SJCRH30 (cell line): ENCODE measurements around the gene LHFPL2. TPM values are rescaled to one million over a fixed set of nuclear protein-coding genes. Genes with fewer than 3 reads are reported as not detected.
A peak's percentile ranks its signal among the peaks of the same experiment; 100 is the strongest.

Experiments
- DNase-seq, 2 experiments: peaks; one replicate each; pipeline ENCODE4 v3.0.0-alpha.2; 2015 to 2020
- H3K27ac ChIP-seq: fragments of 250-450 bp; sonication (Bioruptor Pico); 2 replicates; pipeline ENCODE4 v1.5.1; 2020; ENCODE audit warnings: mild to moderate bottlenecking, moderate library complexity
- H3K27me3 ChIP-seq: fragments of 250-450 bp; sonication (Bioruptor Pico); 2 replicates; pipeline ENCODE4 v1.5.1; 2020; ENCODE audit warnings: mild to moderate bottlenecking, moderate library complexity
- H3K36me3 ChIP-seq: fragments of 250-450 bp; sonication (Bioruptor Pico); 2 replicates; pipeline ENCODE4 v1.5.1; 2020; ENCODE audit warnings: mild to moderate bottlenecking, moderate library complexity
- H3K4me1 ChIP-seq: fragments of 250-450 bp; sonication (Bioruptor Pico); 2 replicates; pipeline ENCODE4 v1.5.1; 2020; ENCODE audit warnings: mild to moderate bottlenecking, moderate library complexity
- H3K4me3 ChIP-seq: fragments of 250-450 bp; sonication (Bioruptor Pico); 2 replicates; pipeline ENCODE4 v1.5.1; 2020; ENCODE audit warnings: mild to moderate bottlenecking, moderate library complexity
- H3K9me3 ChIP-seq: fragments of 250-450 bp; sonication (Bioruptor Pico); replicated peaks from 2 replicates; pipeline ENCODE4 v1.5.1; 2020; ENCODE audit warnings: mild to moderate bottlenecking, moderate library complexity
- total RNA-seq: library from RNA; depleted of rRNA; stranded (reverse); fragments of >200 nt; shearing (Covaris generic); gene quantifications from 2 replicates; pipeline ENCODE4 v1.2.3, GENCODE V29; 2014

Gene LHFPL2
- total RNA-seq, 1 experiment from 2014 or later, result 21.7 TPM

DNA sequence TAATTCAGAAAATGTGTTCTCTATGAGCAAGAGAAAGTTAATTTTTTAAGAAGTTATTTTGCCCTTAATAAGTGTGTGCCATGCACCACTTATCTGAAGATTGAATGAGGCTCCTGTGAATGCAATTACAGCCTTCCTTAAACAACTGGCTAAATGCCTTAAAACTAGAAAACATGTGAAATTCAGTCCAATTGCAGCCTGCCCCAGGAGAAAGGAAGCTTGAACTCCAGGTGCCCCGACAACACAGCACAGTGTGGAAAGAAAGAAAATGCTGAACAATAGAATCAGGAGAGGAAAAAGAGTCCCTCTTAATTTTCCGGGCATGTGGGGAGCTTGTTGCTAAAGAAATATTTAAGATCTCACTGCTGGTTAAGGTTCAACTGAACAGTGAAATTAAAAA is 8.8 kb downstream of the LHFPL2 start:
- no peak overlapping the region for H3K4me3 ChIP-seq
- DNase-seq, result no peak
- H3K27ac ChIP-seq, result no peak overlapping the region
- no peaks in the 10 kb centered on the region for H3K9me3 ChIP-seq
- H3K36me3 ChIP-seq, result 0 out of 2 replicates have a peak, but pooled peaks cover 2% of the 10 kb centered on the region
- peaks cover 22% of the 10 kb centered on the region for H3K4me1 ChIP-seq
- no peaks in the 10 kb centered on the region for H3K27me3 ChIP-seq

DNA sequence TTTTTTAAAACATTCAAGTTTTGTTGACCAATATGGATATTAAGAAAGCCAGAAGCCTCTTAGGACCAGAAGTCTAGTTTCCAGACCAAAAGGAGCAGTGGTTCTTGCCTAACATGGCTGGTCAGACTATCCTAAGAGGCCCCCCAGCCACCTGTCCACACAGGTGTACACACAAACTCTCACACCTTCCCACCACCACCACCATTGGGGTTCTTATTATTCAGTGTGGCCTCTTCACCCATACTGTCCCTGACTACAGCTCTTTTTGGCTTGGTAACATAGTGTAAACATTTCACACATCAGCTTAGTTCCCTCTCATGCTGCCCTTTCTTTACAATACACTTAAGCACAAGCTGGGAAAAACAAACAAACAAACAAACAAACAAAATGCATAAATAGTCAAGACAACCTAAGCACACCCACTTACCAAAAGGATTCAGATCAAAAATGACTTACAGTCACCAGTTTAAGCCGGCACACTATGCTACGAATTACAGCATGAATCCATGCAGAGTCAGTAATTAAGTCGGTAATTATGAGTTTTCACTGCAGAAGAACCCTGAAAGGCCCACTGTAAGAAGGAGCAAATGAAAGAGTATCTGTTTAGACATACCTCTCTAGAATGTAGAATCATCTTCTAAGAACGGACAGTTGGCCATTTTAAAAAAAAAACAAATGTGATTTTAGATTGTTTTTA is 9.5 kb downstream of the LHFPL2 start:
- H3K27ac ChIP-seq, result no peak overlapping the region
- DNase-seq, result no peak

DNA sequence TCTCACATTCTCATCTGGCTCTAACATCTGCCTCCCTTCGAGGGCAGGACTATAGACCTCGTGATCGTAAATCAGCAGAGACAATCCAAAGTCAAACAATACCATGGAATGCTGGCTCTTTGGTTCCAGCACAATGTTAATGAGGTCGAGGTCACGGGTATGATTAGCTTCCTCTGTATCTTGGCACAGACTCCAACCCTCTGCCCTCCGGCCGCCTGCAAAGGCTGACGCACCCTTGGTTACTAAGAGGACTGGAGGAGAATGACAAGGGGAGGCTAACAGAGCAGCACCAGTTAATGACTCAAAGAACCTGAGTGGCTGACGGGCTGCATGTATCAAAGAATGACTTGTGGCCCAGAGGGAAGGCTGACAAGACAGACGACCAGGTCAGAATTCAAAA is 10.1 kb downstream of the LHFPL2 start:
- Histone ChIP-seq H3K36me3 (0 out of 2 replicates have a peak, but pooled peaks cover 2% of the 10 kb centered on the region), H3K27ac (peak overlapping the region; percentile 15; the same call in 1 of the 2 replicates)
- peak; percentile 76 to 77 for DNase-seq

More for the DNA sequence above, 9.5 kb downstream of the LHFPL2 start:
- 0 out of 2 replicates have a peak, but pooled peaks cover 2% of the 10 kb centered on the region for H3K36me3 ChIP-seq
- H3K4me3 ChIP-seq, result no peak overlapping the region
- no peaks in the 10 kb centered on the region for H3K27me3 ChIP-seq
- no peaks in the 10 kb centered on the region for H3K9me3 ChIP-seq
- peaks cover 22% of the 10 kb centered on the region for H3K4me1 ChIP-seq

DNA sequence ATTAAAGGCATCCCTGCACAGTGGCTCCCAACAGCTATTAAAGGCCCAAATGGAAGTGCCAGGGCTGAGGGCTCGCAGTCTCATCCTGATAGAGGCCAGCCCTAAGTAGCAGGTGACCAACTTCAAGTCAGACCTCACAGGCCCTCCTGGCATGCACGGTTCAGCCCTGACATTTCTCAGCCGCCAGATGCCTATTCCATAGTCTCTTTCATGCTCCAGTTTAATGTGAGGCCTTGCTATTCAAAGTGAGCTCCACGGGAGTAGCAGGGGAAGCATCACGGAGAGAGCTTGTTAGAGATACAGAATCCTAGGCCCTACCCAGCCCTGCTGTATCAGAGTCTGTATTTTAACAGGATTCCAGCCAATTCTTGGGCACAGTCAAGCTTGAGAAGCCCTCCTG is 11.1 kb downstream of the LHFPL2 start:
- H3K27me3 ChIP-seq, result no peaks in the 10 kb centered on the region
- H3K4me3 ChIP-seq, result no peak overlapping the region
- no peaks in the 10 kb centered on the region for H3K9me3 ChIP-seq
- H3K36me3 ChIP-seq, result 0 out of 2 replicates have a peak, but pooled peaks cover 2% of the 10 kb centered on the region
- H3K27ac ChIP-seq, result no peak overlapping the region; the same call in 1 of the 2 replicates
- peaks cover 26% of the 10 kb centered on the region for H3K4me1 ChIP-seq
- no peak for DNase-seq

More for the DNA sequence above, 10.1 kb downstream of the LHFPL2 start:
- Histone ChIP-seq H3K9me3 (no peaks in the 10 kb centered on the region), H3K27me3 (no peaks in the 10 kb centered on the region), H3K4me3 (no peak overlapping the region), H3K4me1 (peaks cover 26% of the 10 kb centered on the region)

DNA sequence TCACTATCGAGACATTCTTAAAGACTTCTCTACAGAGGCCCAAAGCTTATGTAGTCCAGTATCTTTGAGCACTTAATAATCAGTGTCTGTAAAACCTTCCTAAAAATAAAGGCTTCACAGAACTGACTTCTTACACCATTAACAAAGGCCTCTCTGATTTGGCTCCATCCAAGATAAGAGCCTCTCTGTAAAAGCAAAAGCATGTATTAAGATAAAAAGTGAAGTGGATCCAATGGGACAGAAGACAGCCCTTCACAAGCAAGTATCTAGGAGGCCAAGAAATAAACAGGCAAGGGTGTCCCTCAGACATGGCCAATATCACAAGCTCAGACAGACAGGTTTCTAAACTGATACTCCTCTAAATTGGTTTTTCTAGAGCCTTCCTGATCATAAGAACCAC is 11.9 kb downstream of the LHFPL2 start:
- Histone ChIP-seq H3K36me3 (peaks cover 7% of the 10 kb centered on the region; the same call in 1 of the 2 replicates), H3K4me1 (peaks cover 26% of the 10 kb centered on the region), H3K9me3 (no peaks in the 10 kb centered on the region), H3K27me3 (no peaks in the 10 kb centered on the region), H3K4me3 (no peak overlapping the region), H3K27ac (no peak overlapping the region)
- no peak for DNase-seq

DNA sequence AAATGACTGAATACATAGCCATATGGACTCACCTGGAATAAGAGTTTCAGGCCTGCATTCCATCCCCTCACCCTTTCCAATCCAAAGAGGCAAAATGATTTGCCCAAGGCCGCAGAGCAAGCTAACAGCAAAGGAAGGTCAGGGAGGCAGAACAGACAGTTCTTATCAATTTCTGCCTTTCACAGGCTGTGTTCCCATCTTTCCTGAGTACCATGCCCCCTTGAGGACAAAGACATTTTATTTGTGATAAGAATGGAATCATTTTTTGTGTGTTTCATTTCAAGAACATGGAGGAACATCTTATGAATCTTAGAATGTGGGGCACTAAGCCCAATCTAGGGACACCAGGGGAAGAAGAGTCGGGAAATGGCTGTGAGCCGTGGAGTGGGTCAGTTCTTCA is 13.9 kb downstream of the LHFPL2 start:
- H3K4me1 ChIP-seq, result peaks cover 18% of the 10 kb centered on the region
- H3K27me3 ChIP-seq, result no peaks in the 10 kb centered on the region
- peaks cover 16% of the 10 kb centered on the region for H3K36me3 ChIP-seq

DNA sequence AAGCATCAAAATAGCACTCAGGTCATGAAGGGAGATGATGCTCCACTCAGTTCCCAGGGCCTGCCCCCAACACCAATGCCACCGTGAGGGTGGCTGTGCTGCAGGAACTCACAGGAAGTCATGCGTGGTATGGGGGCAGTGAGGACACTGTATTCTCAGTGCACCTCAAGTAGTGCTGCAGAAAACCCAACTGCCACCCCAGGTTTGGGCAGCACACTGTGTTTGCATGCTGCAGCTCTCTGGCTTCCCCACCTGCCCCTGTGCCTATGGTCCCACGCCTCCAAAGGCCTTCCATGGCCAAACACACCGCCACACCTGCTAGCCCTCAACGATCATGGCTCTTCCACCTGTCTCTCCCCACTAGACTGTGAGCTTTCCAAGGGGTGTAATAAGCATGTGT is 14.3 kb downstream of the LHFPL2 start:
- H3K36me3 ChIP-seq, result peaks cover 16% of the 10 kb centered on the region

More for the DNA sequence above, 13.9 kb downstream of the LHFPL2 start:
- Histone ChIP-seq H3K27ac (no peak overlapping the region), H3K9me3 (no peaks in the 10 kb centered on the region), H3K4me3 (no peak overlapping the region)
- DNase-seq, result no peak

DNA sequence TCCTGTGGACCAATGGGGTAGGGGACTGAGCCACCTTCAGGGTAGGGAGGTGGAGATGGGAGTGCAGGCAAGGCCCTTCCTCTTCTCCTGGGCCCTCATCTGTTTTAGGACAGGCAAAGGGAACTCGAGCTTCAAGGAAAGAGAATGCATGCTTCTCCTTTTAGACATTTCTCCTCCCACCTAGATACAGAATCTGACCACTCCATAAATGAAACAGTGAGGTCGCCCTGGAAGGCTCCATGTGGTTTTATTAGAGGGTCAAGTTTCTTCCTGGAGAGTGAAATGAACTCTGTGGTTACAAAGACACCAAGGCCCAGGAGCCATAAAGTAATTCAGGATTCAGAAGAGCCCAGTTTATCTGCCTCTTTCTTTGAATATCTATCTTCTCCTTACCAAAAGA is 14.9 kb downstream of the LHFPL2 start:
- Histone ChIP-seq H3K36me3 (peaks cover 16% of the 10 kb centered on the region), H3K4me1 (peaks cover 14% of the 10 kb centered on the region), H3K27ac (no peak overlapping the region), H3K4me3 (no peak overlapping the region), H3K9me3 (no peaks in the 10 kb centered on the region), H3K27me3 (no peaks in the 10 kb centered on the region)
- DNase-seq, result peak in 1 of 2 experiments; percentile 52

More for the DNA sequence above, 14.3 kb downstream of the LHFPL2 start:
- Histone ChIP-seq H3K27ac (no peak overlapping the region), H3K4me3 (no peak overlapping the region), H3K4me1 (peaks cover 18% of the 10 kb centered on the region), H3K9me3 (no peaks in the 10 kb centered on the region), H3K27me3 (no peaks in the 10 kb centered on the region)
- DNase-seq, result no peak

DNA sequence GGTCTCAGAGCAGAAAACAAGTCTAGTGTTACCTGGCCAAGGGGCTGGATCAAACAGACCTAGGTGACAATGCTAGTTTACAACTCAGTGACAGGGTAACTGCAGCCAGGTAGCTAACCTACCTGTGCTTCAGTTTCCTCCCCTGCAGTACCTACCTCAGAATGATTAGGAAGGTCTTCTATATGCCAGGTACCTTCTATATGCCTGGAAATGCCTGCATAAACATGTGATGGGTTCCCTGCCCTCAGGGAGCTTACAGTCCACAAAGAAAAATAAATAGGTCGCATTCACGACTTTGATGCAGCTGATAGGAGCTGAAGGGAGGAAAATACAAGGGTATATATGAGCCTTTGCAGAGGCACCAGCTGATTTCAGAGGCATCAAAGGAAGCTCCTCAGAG is 16.1 kb downstream of the LHFPL2 start:
- no peaks in the 10 kb centered on the region for H3K9me3 ChIP-seq
- H3K4me3 ChIP-seq, result no peak overlapping the region
- no peaks in the 10 kb centered on the region for H3K27me3 ChIP-seq
- H3K27ac ChIP-seq, result no peak overlapping the region
- H3K36me3 ChIP-seq, result peaks cover 16% of the 10 kb centered on the region
- no peak for DNase-seq
- peaks cover 16% of the 10 kb centered on the region for H3K4me1 ChIP-seq

DNA sequence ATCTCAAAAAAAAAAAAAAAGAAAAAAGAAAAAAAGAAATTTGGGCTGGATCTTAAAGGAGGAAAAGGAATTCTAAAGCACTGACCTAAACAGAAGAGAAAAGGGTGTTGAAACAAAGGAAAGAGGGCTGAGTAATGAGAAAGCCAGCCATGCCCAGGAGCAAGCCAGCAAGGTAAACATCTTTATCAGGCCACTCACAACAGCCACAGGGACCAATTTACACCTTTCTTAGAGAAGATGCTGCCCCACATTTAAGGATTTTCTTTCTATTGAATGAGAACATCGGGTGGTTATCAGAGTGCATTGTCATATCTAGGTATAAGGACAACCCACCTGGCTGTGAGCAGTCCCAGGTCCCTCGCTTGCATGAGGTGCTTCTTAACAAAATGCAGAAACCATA is 16.6 kb downstream of the LHFPL2 start:
- Histone ChIP-seq H3K27ac (no peak overlapping the region), H3K4me3 (no peak overlapping the region), H3K27me3 (no peaks in the 10 kb centered on the region), H3K36me3 (peaks cover 16% of the 10 kb centered on the region), H3K4me1 (peaks cover 18% of the 10 kb centered on the region), H3K9me3 (no peaks in the 10 kb centered on the region)
- no peak for DNase-seq

DNA sequence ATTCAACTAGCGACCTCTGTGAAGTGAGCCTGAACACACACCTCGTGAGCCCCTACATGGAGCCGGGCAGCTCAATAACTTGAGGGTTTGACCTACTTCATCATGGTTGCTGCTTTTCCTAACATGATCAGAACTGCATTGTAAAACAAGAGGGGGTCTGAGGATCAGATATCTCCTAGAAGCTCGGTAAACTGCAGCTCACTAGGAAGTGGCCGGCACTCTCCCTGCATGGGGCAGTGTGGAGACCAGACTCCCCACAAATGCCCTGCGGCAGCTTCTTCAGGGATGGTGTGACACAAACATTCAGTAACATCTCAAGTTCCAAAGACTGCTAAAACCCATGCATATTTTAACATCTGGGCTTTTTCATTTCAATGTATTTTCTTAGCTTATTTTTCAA is 18.5 kb downstream of the LHFPL2 start:
- peaks cover 21% of the 10 kb centered on the region for H3K36me3 ChIP-seq
- H3K4me3 ChIP-seq, result no peak overlapping the region
- no peak overlapping the region for H3K27ac ChIP-seq
- H3K27me3 ChIP-seq, result no peaks in the 10 kb centered on the region
- no peak for DNase-seq
- H3K4me1 ChIP-seq, result peaks cover 18% of the 10 kb centered on the region
- no peaks in the 10 kb centered on the region for H3K9me3 ChIP-seq

DNA sequence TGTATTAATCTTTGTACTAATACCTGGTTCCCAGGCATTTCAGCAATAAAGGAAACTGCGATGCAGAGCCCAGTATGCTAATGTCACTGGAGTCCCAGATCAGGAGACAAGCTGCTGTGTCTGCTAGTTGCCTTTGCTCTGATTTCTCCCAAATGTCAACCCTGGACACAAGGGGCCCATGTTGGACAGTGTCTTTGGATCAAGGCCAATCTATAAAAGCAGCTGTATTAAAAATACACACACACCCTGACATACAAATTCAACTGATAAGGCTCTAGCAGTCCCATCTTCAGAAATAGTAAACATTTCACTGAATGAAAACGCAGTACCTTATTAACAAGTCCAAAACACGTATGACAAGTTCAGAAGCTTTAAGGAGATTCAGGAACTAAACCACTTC is 18.9 kb downstream of the LHFPL2 start:
- Histone ChIP-seq H3K9me3 (no peaks in the 10 kb centered on the region), H3K27me3 (no peaks in the 10 kb centered on the region), H3K4me1 (peaks cover 18% of the 10 kb centered on the region), H3K4me3 (no peak overlapping the region), H3K27ac (no peak overlapping the region), H3K36me3 (peaks cover 21% of the 10 kb centered on the region)
- DNase-seq, result no peak

DNA sequence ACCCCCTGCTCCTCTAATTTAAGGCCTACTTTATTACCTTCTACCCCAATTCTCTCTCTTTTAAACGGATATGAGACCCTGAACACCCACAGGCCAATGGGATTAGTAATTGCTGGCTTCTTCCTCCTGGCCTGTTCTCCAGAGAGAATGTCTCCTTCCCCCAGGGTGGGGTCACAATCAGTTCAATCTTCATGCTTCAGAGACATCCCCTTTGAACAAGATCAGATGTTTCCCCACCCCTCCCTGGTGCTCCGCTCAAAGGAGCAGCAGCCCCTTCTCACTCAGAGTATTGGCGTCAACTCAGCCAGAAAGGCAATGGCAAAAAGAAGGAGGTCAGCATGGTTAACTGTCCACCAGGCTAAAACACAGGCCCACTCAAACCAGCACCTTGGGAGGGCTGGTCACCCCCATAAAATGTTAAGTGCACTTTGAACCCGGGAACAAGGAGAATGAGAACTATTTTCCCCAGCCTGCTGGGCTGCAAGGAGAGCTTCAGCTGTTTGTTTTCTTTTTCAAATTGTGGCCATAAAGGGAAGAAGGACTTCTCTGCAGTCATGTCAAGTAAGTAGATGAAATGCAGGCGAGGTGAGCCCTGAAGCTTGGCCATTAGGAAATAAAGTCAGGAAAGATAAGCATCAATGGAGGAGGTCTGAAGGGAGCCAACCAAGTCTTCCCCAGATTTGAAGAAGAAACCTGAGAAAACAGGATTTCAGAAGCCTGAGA is 20.1 kb downstream of the LHFPL2 start:
- Histone ChIP-seq H3K4me1 (peaks cover 14% of the 10 kb centered on the region), H3K36me3 (peaks cover 21% of the 10 kb centered on the region), H3K27ac (peak overlapping the region; percentile 39)

DNA sequence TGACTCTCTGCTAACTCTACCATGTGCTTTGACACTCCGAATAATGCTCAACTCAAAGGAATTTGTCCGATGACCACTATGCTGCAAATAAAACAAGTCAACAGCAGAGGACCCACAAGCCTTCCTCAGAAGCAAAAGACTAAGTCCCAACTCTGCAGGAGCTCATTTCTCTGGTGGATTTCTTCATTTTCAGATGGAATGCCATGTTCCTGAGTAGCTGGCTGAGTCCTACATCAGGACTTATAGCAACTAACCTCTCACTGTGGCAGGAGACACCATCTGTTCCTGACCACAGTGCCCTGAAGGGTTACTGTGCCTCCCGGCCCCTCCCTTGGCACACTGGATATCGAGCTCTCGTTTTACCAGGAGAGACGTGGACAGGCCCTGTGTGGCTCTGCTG is 20.8 kb downstream of the LHFPL2 start:
- Histone ChIP-seq H3K4me3 (no peak overlapping the region), H3K27ac (peak overlapping the region; percentile 39), H3K4me1 (peaks cover 14% of the 10 kb centered on the region), H3K9me3 (no peaks in the 10 kb centered on the region), H3K27me3 (no peaks in the 10 kb centered on the region), H3K36me3 (peaks cover 24% of the 10 kb centered on the region)
- peak; percentile 53 to 74 for DNase-seq

More for the DNA sequence above, 20.1 kb downstream of the LHFPL2 start:
- no peaks in the 10 kb centered on the region for H3K9me3 ChIP-seq
- no peaks in the 10 kb centered on the region for H3K27me3 ChIP-seq
- peak; percentile 41 to 65 for DNase-seq
- H3K4me3 ChIP-seq, result no peak overlapping the region

DNA sequence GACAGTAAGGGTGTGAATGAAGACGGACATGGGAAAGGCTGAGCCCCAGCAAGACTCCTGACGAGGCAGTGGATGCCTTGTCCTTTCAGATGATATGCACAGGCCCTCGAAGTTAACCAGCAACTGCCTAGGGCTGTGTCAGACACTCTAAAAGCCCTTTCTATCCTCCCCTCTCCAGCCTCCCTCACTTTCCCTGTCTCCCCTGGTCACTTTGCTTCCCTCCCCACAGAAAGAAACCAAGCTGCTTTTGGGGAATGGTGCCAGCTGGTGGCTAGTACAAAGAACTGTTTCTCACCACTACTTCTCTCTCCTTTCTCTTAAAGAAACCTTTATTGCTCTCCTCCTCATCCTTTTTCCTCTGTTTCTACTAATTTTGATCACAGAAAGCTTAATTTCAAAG is 21.4 kb downstream of the LHFPL2 start:
- peaks cover 14% of the 10 kb centered on the region for H3K4me1 ChIP-seq

More for the DNA sequence above, 21.4 kb downstream of the LHFPL2 start:
- Histone ChIP-seq H3K4me3 (no peak overlapping the region), H3K9me3 (no peaks in the 10 kb centered on the region), H3K36me3 (peaks cover 23% of the 10 kb centered on the region), H3K27me3 (no peaks in the 10 kb centered on the region), H3K27ac (peak overlapping the region; percentile 39)
- peak in 1 of 2 experiments; percentile 34 for DNase-seq
